PFSK-1 (cell line): ENCODE data around the gene RPS6KA2.

Experiments
- FOXP2 ChIP-seq: optimal IDR thresholded peaks from 2 replicates; pipeline ENCODE3; 2011; ENCODE audit warnings: borderline replicate concordance, control low read depth, inconsistent platforms; ENCODE audit not compliant: insufficient read depth; ENCODE audit errors: extremely low read length, extremely low read depth
- POLR2AphosphoS5 ChIP-seq: IDR thresholded peaks from 2 replicates; pipeline ENCODE4 v1.6.1; 2012; ENCODE audit warnings: low read depth, mild to moderate bottlenecking, control low read depth, low read length, moderate library complexity
- REST ChIP-seq, 2 experiments: IDR thresholded peaks; 2 replicates each; pipeline versions ENCODE4 v1.6.1 to v1.8.0; 2011 to 2012; ENCODE audit warnings: low read depth in 2 of 2, low read length in 2 of 2, control low read depth in 1 of 2, inconsistent platforms in 1 of 2, mild to moderate bottlenecking in 1 of 2, moderate library complexity in 1 of 2; ENCODE audit not compliant: insufficient read depth in 1 of 2
- SIN3A ChIP-seq: IDR thresholded peaks from 2 replicates; pipeline ENCODE4 v1.6.1; 2012; ENCODE audit warnings: mild to moderate bottlenecking, low read length, moderate library complexity, borderline replicate concordance; ENCODE audit not compliant: insufficient read depth
- TAF1 ChIP-seq: IDR thresholded peaks from 2 replicates; pipeline ENCODE4 v1.6.1; 2012; ENCODE audit warnings: low read length, control low read depth, borderline replicate concordance; ENCODE audit not compliant: insufficient read depth

Gene RPS6KA2

GRCh38 chr6:166613027-166613426 lies 14.0 kb downstream of the RPS6KA2 start:
- TF ChIP-seq TAF1 (no peak), REST (IDR thresholded peaks at IDR 0.05; ENCODE audit: insufficient read depth in 1 of 2, low read depth in 2 of 2, low read length in 2 of 2) (no peak), SIN3A (no peak), FOXP2 (no peak), POLR2AphosphoS5 (no peak)

GRCh38 chr6:166612471-166612881 lies 14.6 kb downstream of the RPS6KA2 start:
- TF ChIP-seq REST (IDR thresholded peaks at IDR 0.05; ENCODE audit: insufficient read depth in 1 of 2, low read depth in 2 of 2, low read length in 2 of 2), result no peak

- no peak for TF ChIP-seq POLR2AphosphoS5
- TF ChIP-seq SIN3A, result no peak
- TF ChIP-seq REST (IDR thresholded peaks at IDR 0.05; ENCODE audit: insufficient read depth in 1 of 2, low read depth in 2 of 2, low read length in 2 of 2), result no peak
- TF ChIP-seq TAF1, result no peak
These were observed 15.4 kb downstream of the RPS6KA2 start for GRCh38 chr6:166611631-166612030.

GRCh38 chr6:166610069-166610468 lies 17.0 kb downstream of the RPS6KA2 start:
- TF ChIP-seq POLR2AphosphoS5 (no peak), TAF1 (no peak), FOXP2 (no peak), REST (IDR thresholded peaks at IDR 0.05; ENCODE audit: insufficient read depth in 1 of 2, low read depth in 2 of 2, low read length in 2 of 2) (no peak), SIN3A (no peak)

- TF ChIP-seq FOXP2 (no peak), SIN3A (no peak), POLR2AphosphoS5 (no peak), TAF1 (no peak), REST (IDR thresholded peaks at IDR 0.05; ENCODE audit: insufficient read depth in 1 of 2, low read depth in 2 of 2, low read length in 2 of 2) (no peak)
These were observed 18.3 kb downstream of the RPS6KA2 start for GRCh38 chr6:166608774-166609173.
